SIG-M5 treated with dmso at 0.1 percent for 504 hours (cell line): ENCODE data around the gene SIRT2.
"Not testable (repeated sequence)": the region's sequence is repeated elsewhere in the genome, so short reads cannot be mapped to it uniquely, and the experiment has no call there.

ENCODE experiments used
- DNase-seq: peaks from one replicate; lab custom pipeline; 2025; ENCODE audit not compliant: unreplicated experiment; lab: John Stamatoyannopoulos, UW

SIRT2 gene

GRCh38 chr19:38899447-38900201, at the start of gene SIRT2, which contains the start of gene NFKBIB:
Gene SIRT2, minus strand, starts transcription at chr19:38899618. Its CDS starts 97 bp downstream, at chr19:38899521.
Gene NFKBIB, plus strand, starts transcription at chr19:38899969. Its CDS starts 64 bp downstream, at chr19:38900033.
- DNase-seq = peak; percentile 100

DNA sequence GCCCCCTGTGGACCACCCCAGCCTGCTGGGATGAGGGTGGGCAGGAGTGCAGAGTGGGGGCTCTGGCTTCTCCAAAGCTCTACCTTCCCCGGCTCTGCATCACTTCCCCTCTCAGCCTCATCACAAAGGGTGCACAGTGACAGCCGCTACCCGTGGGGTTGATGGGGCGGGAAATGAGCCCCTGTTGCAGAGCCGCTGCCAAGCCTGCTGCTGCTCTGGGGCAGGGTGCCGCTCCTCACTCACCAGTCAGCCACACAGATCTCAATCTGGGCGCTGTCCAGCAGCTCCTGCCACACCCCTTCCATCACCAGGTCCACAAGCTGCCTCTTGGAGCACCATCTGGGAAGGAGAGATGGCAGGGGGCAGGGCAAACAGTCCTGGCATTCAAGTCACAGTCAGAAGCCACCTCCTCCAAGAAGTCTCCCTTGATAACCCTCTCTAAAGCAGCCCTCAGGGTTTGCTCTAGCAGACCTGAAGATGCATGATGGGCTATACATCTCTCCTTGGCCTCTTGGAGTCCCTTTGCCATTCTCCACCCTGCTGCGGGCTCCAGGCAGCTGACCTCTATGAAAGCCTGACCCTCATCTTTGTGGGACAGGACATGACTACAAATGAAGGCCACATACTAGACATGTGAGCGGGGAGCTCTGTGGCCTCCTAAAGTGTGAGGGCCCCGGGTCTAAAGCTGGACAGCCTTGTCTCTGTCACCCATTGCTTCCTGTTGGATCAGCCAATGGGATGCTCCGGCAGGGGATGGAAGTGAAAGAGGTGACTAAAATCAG, 47.0 kb upstream of the SIRT2 start:
- DNase-seq = no peak

GRCh38 chr19:38945562-38946228, 46.3 kb upstream of the SIRT2 start:
- no peak for DNase-seq

GRCh38 chr19:38944981-38945506, 45.6 kb upstream of the SIRT2 start:
- no peak for DNase-seq

DNA sequence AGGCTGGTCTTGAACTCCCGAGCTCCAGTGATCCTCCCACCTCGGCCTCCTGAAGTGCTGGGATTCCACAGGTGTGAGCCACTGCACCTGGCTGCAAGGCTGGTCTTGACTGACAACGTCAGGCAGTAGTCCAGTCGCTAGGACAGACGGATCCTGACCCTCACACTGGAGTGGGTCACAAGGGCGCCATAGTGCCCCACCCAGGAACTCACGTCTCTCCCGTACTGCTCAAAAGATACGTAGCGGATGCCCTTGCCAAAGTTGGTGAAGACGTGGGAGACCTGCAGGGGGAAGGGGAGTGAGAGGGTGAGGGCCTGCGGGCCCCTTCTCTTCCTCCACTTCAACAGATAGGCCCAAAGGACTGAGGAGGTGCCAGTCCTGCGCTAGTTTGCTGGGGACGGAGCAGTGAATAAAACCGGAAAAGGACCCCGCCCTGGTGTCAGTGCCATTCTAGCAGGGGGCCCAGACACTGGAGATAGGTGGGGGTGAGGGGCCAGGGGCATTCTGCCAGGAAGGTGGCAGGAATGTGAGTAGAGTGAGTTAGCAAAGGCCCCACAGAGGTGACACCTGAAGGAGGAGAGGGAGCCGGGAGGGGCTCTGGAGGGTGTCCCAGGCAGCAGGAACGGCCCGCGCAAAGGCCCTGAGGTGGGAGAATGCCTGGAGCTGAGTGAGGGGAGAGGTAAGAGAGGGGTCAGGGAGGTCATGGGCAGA, 43.2 kb upstream of the SIRT2 start:
- no peak for DNase-seq

DNA sequence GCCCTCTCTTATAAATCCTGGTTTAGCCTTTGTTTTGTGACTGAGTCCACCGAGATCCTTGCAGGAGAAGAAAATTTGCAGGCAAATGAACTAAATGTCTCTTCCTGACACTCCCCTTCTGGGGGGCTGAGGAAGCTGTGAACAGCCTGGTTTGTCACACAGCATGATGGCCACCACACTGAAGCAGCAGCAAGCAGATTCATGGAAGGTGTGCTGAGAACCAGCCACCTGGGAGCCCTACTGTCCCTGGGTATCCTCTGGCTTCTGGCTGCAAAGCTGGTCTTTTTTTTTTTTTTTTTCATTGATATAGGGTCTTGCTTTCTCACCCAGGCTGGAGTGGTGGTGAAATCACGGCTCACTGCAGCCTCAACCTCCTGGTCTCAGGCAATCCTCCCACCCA, 42.6 kb upstream of the SIRT2 start:
- no peak for DNase-seq

DNA sequence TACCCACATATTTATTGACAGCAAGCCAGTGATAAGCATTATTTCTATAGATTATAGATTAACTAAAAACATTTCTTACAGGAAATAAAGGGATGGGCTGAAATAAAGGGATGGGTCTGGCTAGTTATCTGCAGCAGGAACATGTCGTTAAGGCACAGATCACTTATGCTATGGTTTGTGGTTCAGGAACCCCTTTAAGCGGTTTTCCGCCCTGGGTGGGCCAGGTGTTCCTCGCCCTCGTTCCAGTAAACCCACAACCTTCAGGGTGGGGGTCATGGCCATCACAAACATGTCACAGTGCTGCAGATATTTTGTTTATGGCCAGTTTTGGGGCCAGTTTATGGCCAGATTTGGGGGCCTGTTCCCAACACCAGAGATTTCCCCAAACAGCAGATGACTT, 42.0 kb upstream of the SIRT2 start:
- not testable (repeated sequence) for DNase-seq

GRCh38 chr19:38939957-38940356, 40.5 kb upstream of the SIRT2 start:
- DNase-seq = no peak

- no peak for DNase-seq
Observed at GRCh38 chr19:38933544-38933943, 34.1 kb upstream of the SIRT2 start.

DNA sequence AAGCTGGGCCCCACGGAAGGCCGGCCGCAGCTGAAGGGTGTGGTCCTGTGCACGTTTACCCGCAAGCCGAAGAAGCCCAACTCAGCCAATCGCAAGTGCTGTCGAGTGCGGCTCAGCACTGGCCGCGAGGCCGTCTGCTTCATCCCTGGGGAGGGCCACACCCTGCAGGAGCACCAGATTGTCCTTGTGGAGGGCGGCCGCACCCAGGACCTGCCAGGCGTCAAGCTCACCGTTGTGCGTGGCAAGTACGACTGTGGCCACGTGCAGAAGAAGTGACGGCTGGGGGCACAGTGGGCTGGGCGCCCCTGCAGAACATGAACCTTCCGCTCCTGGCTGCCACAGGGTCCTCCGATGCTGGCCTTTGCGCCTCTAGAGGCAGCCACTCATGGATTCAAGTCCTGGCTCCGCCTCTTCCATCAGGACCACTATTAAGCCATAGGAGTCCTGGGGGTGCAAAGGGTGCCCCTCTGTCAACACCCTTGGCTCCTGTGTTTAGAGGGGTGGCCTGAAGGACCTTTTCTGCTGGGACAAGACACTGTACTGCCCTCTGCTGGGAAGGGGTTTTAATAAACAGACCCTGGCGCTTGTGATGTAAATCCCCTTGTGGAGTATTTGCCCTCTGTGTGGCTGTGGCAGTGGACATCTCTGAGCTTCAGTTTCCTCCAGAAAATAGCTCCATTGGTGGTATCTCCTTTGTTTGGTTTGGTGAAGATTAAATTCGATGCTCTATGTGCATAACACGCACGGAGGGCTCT, 33.2 kb upstream of the SIRT2 start:
- peak; percentile 67 for DNase-seq

DNA sequence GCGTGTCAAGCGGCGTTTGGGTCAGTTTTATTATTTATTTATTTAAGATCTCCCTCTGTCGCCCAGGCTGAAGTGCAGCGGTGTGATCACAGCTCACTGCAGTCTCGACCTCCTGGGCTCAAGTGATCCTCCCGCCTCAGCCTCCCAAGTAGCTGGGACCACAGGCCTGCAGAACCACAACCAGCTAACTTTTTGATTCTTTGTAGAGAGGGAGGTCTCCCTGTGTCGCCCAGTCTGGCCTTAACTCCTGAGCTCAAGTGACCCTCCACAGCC, 32.0 kb upstream of the SIRT2 start:
- DNase-seq = no peak

- DNase-seq = peak; percentile 98
Observed at GRCh38 chr19:38930776-38931520, 31.5 kb upstream of the SIRT2 start, which contains the start of gene MRPS12. Gene MRPS12, plus strand, starts transcription at chr19:38930944. Its CDS starts 351 bp downstream, at chr19:38931295.

DNA sequence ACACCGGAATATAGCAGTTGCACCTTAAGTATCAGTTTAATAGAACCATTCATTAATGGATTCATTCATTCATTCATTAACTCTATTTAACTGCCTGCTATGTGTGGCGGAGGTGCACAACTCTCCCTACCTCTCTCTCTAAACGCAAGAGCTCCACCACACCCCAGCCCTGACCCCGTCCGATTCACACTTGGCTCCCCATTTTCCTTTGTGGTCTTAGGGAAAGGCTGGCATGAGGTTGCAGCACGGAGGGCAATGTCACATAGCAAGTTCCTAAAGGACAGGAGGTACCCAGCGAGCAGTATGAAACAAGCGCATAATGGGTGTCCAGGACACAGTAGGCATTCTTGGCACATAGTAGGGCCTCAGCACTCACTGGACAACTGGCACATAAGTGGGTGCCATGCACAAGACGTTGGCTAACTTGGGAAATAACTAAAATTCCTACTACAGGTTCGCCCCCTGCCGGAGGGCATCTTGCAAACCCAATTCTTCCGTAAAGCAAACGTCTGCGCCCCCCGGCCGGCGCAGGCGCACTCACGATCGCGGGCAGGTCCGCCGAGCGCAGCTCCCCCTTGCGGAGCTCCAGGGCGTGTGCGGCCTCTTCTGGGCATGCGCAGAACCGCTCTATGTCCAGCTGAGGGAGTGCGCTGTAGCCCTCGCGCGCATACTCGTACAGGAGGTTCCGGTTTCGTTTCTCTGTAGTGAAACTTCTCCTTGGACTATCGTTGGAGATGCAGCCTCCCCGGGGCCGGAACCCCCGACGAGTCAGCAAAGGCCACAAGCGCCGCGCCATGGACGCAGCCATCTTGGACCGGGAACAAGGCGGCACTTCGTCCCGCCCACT, 30.7 kb upstream of the SIRT2 start, which contains the start of gene SARS2:
Gene SARS2, minus strand, starts transcription at position 835 of the 847 bp plus-strand sequence. Its CDS starts 27 bp downstream, at position 808.
- DNase-seq = peak; percentile 91

DNA sequence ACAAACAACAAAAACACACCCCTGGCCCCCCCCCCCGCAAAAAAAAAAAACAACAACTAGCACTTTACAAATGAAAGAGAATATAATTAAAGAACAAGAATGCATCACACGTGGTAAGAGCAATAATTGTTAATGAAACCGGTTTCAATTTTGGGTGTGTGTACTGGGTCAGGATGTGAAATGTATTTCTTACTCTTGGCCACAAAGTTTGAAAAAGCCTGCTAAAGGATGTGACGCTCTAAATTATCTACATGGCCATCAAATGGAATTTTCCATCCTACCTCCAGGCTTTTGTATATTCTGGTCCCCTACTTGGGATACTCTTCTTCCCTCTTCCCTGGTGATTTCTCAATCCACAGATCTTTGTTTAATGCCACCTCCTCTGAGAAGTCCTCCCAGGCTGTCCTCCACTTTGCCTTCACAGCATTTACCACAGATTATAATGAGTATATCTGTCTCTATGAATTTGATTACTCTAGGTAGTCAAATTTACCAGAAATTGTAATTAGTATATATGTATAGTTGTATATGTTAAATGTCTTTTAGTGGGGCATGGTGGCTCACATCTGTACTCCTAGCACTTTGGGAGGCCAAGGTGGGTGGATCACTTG, 29.1 kb upstream of the SIRT2 start:
- no peak for DNase-seq

GRCh38 chr19:38924388-38924787, 25.0 kb upstream of the SIRT2 start:
- DNase-seq = no peak

DNA sequence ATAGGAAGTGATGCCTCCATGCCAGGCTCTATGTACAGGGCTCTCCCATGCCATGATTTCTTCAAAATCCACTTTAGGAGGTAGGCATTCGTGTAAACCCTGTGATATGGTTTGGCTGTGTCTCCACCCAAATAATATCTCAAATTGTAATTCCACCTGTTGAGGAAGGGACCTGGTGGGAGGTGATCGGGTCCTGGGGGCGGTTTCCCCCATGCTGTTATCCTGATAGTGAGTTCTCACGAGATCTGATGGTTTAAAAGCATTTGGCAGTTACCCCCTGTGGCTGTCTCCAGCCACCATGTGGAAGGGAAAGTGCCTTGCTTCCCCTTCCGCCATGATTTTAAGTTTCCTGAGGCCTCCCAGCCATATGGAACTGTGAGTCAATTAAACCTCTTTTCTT, 23.1 kb upstream of the SIRT2 start:
- no peak for DNase-seq

GRCh38 chr19:38921420-38922274, 22.2 kb upstream of the SIRT2 start:
- no peak for DNase-seq
